Measurements from ENCODE around the gene UBE2K.
"Not testable (repeated sequence)": the region's sequence is repeated elsewhere in the genome, so short reads cannot be mapped to it uniquely, and the experiment has no call there.

Gene UBE2K

DNA sequence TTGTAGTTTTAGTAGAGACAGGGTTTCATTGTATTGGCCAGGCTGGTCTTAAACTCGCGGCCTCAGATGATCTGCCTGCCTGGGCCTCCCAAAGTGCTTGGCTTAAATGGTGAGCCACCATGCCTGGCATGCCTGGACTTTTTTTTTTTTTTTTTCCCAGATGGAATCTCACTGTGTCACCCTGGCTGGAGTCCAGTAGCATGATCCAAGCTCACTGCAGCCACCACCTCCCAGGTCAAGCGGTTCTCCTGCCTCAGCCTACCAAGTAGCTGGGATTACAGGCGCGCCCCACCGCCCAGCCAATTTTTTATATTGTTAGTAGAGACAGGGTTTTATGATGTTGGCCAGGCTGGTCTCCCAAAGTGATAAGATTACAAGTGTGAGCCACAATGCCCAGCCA is 8.4 kb downstream of the UBE2K start:
- FAIRE-seq: no peak
- no peak for DNase-seq (ENCODE audit: insufficient read length, low spot score)
- TF ChIP-seq POLR2A (IDR thresholded peaks at IDR 0.05; ENCODE audit: low read depth, low read length): no peak

DNA sequence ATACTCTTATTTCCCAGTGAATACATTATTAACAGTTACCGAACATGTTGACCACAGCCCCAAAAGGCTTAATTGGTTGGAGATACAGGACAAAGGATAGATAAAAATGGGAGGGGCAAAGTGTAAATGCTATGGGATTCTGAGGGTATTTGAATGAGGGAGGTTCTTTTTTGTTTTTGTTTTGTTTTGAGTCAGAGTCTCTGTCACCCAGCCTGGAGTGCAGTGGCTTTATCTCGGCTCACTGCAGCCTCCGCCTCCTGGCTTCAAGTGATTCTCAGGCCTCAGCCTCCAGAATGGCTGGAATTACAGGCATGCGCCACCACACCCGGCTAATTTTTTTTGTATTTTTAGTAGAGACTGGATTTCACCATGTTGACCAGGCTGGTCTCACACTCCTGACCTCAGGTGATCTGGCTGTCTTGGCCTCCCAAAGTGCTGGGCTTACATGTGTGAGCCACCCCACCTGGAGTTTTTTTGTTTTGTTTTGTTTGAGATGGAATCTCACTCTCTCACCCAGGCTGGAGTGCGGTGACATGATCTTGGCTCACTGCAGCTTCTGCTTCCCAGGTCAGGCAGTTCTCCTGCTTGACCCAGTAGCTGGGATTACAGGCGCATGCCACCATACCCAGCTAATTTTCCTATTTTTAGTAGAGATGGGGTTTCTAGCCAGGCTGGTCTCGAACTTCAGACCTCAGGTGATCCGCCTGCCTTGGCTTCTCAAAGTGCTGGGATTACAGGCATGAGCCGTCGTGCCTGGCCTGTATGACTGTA is 9.0 kb downstream of the UBE2K start:
- FAIRE-seq (no peak), DNase-seq (ENCODE audit: insufficient read length, low spot score) (no peak)
- TF ChIP-seq POLR2A (IDR thresholded peaks at IDR 0.05; ENCODE audit: low read depth, low read length): no peak

DNA sequence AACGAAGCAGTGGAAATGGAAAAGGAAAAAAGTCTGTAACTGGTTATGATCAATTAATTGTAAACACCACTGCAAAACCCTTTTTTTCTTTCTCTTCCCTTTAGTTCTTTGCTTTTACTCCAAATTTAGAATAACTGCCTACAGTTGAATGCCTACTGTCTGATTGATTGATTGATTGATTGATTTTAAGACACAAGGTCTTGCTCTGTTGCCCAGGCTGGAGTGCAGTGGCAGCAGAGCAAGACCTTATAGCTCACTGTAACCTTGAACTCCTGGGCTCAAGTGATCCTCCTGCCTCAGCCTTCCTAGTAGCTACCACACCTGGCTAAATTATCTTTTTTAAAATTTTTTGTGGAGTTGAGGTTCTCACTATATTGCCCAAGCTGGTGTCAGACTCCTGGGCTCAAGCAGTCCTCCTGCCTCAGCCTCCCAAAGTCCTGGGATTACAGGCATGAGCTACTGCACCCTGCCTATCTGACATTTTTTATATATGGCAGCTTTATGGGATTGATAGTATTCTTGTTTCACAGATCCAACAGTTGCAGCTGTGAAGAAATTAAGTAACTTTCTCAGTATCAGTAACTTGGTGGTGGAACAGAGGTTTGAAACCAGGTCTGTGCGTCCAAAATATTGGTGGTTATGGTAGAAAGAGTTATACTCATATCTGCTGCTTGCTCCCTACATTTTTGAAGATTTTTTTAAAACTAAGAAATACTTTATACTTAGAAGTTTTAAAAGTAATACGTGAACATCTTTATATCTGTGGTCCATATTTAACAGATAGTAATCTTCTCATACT is 12.4 kb downstream of the UBE2K start:
- no peak for DNase-seq (ENCODE audit: insufficient read length, low spot score)
- FAIRE-seq: no peak
- TF ChIP-seq POLR2A (IDR thresholded peaks at IDR 0.05; ENCODE audit: low read depth, low read length): no peak

DNA sequence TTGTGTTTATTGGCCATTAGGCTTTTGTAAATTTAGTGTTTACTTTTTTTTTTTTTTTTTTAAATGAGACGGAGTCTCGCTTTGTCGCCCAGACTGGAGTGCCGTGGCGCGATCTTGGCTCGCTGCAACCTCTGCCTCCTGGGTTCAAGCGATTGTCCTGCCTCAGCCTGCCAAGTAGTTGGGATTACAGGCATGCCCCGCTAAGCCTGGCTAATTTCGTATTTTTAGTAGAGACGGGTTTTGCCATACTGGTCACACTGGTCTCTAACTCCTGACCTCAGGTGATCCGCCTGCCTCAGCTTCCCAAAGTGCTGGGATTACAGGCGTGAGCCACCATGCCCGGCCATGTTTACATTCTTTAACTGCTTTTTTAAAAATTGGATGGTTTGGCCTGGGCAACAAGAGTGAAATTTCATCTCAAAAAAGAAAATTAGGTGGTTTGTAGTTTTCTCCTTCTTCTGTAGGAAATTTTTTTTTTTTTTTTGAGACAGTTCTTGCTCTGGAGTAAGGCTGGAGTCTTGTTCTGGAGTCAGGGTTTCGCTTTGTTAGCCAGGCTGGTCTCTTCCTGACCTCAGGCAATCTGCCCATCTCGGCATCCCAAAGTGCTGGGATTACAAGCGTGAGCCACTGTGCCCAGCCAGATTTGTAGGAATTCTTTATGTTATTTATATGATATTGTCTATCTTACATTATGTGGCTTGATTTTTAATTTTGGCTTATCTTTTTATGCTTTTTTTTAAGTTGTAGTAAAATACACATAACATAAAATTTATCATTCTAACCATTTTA is 15.1 kb downstream of the UBE2K start:
- no peak for TF ChIP-seq POLR2A (IDR thresholded peaks at IDR 0.05; ENCODE audit: low read depth, low read length)
- FAIRE-seq (no peak), DNase-seq (ENCODE audit: insufficient read length, low spot score) (no peak)

DNA sequence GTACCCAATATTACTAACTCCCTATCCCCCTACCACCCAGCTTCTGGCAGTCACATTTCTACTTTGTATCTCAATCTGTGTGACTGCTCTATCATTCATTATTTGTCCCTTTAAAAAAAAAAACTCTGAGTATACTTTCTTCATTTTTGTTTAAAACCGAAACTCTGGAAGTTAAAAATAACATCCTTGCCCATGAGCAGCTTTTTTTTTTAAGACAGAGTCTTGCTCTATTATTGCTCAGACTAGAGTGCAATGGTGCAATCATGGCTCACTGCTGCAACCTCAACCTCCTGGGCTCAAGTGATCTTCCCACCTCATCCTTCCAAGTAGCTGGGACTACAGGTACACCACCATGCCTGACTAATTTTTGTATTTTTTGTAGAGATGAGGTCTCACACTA is 15.8 kb downstream of the UBE2K start:
- no peak for TF ChIP-seq POLR2A (IDR thresholded peaks at IDR 0.05; ENCODE audit: low read depth, low read length)
- DNase-seq (ENCODE audit: insufficient read length, low spot score) (no peak), FAIRE-seq (no peak)

DNA sequence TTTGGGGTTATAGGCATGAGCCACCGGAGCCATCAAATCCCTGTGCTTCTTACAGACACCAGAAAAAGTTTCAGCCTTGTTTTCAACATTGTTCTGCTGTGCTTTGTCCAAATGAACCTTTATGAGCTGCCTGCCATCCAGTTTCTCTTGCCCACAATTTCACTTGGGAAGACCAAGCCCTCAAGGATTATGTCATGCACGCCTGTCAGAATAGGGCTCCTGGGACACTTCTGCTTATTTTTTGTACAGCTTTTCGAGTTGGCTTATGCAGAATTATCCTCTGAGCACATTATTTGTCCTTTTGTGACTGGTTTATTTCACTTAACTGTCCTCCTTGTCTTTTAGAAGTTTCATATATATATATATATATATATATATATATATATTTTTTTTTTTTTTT is 16.2 kb downstream of the UBE2K start:
- no peak for FAIRE-seq
- no peak for DNase-seq (ENCODE audit: insufficient read length, low spot score)
- no peak for TF ChIP-seq POLR2A (IDR thresholded peaks at IDR 0.05; ENCODE audit: low read depth, low read length)

DNA sequence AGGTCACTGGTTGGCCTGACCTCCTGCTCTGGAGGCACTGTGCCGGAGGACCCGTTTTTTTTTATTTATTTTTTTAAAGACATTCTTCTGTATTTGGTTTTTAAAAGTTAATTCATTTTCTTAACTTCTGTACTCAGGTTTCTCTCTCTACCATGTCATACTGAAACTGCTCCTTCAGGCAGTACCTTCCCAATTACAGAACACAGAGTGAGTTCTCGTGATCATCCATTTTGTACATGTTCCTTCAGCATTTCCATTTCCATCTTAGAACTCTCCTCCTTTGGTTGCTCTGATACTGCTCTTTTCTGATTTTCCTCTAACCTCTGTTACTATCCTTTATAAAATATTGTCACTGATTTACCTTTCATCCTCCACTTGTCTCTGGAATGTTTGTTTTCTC is 17.9 kb downstream of the UBE2K start:
- FAIRE-seq (no peak), DNase-seq (ENCODE audit: insufficient read length, low spot score) (no peak)
- no peak for TF ChIP-seq POLR2A (IDR thresholded peaks at IDR 0.05; ENCODE audit: low read depth, low read length)

DNA sequence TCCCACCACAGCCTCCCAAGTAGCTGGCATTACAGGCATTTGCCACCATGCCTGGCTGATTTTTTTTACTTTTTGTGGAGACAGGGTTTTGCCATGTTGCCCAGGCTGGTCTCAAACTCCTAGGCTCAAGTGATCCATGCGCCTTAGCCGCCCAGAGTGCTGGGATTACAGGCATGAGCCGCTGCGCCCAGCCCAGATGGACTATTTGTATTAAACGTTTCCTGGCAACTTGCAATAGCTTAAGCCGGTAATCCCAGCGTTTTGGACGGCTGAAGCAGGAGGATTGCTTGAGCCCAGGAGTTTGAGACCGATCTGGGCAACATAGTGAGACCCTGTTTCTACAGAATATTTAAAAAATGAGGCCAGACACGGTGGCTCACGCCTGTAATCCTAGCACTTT is 18.4 kb downstream of the UBE2K start:
- TF ChIP-seq POLR2A (IDR thresholded peaks at IDR 0.05; ENCODE audit: low read depth, low read length): no peak
- FAIRE-seq: no peak
- DNase-seq (ENCODE audit: insufficient read length, low spot score): no peak

DNA sequence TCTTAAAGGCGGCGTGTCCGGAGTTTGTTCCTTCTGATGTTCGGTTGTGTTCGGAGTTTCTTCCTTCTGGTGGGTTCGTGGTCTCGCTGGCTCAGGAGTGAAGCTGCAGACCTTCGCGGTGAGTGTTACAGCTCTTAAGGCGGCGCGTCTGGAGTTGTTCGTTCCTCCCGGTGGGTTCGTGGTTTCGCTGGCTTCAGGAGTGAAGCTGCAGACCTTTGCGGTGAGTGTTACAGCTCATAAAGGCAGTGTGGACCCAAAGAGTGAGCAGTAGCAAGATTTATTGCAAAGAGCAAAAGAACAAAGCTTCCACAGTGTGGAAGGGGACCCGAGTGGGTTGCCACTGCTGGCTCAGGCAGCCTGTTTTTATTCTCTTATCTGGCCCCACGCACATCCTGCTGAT is 19.8 kb downstream of the UBE2K start:
- FAIRE-seq; DNase-seq (ENCODE audit: insufficient read length, low spot score): not testable (repeated sequence)

DNA sequence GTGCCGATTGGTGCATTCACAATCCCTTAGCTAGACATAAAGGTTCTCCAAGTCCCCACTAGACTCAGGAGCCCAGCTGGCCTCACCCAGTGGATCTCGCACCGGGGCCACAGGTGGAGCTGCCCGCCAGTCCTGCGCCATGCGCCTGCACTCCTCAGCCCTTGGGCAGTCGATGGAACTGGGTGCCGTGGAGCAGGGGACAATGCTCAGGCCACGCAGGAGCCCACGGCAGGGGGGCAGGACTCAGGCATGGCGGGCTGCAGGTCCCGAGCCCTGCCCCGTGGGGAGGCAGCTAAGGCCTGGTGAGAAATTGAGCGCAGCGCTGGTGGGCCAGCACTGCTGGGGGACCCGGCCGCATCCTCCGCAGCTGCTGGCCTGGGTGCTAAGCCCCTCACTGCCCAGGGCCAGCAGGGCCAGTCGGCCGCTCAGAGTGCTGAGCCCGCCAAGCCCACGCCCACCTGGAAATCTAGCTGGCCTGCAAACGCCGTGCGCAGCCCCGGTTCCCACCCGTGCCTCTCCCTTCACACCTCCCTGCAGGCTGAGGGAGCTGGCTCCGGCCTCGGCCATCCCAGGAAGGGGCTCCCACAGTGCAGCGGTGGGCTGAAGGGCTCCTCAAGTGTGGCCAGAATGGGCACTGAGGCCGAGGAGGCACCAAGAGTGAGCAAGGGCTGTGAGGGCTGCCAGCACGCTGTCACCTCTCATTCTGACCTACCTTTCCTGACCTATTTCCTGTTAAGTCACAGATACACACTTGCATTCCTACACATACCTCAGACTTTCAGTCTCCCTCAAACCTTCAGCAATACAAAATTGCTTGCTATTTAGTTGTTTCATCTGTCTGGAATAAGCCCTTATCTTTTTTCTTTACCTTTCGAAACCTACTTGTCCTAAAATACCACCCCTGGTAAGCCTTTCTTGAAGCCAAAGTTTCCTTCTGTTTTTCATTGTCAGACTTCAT is 20.7 kb downstream of the UBE2K start:
- TF ChIP-seq POLR2A (IDR thresholded peaks at IDR 0.05; ENCODE audit: low read depth, low read length): no peak
- DNase-seq (ENCODE audit: insufficient read length, low spot score) (no peak), FAIRE-seq (no peak)

DNA sequence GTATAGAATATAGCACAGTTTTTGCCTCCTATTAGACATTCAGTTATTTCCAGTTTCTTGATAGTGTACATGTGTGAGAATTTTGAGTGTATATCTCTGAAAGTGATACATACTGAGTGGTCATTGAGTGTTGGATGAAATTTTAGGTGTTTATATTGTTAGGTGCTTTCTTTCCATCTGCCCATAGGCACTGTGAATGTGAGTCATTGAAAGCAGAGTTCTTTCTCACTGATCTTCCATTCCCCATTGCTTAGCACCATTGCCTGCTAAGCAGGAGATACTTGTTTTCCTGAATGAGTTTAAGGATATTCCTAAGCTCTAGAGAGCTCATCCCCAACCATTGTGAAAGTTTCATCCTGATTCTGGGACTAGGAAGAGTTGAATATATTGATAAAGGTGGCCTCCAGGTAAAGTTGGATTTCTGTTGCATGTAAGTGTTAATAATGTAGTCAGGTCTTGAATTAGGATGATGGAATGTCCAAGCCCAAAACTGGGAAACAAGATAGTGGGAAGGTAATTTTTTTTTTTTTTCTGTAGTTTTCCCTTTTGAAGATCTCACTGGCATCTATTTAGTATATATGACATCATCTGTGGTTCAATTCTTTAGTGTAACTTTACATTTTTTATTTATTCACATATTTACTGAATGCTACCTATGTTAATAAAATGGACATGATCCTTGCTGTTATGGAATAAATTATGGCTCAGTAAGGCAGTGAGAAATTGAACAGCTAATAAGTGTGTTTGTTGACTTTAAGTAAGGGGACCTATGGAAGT is 22.1 kb downstream of the UBE2K start:
- DNase-seq (ENCODE audit: insufficient read length, low spot score): no peak
- FAIRE-seq: no peak
- TF ChIP-seq POLR2A (IDR thresholded peaks at IDR 0.05; ENCODE audit: low read depth, low read length): no peak

DNA sequence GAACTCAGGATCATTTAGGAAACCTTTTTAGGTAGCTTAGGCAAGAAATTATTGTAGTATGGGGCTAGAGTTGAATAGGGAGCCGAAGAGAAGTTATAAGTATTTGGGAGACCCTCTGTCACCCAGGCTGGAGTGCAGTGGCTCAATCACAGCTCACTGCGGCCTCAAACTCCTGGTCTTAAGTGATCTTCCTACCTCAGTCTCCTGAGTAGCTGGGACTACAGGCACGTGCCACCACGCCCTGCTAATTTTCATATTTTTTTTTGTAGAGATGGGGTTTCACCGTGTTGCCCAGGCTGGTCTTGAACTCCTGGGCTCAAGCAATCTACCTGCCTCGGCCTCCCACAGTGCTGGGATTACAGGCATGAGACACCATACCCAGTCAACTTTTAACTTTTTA is 23.3 kb downstream of the UBE2K start:
- DNase-seq (ENCODE audit: insufficient read length, low spot score); FAIRE-seq: not testable (repeated sequence)

DNA sequence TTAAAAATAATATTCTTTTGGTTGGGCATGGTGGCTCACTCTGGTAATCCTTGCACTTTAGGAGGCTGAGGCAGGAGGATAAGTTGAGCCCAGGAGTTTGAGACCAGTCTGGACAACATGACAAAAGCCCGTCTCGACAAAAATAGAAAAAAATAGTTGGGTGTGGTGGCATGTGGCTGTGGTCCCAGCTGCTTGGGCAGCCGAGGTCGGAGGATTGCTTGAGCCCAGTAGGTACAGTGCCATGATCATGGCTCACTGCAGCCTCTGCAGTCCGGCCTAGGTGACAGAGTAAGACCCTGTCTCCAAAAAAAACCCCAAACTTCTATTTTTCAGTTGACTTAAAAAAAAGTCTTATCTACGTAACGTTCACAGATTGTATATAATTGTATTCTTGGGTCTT is 23.9 kb downstream of the UBE2K start:
- no peak for FAIRE-seq
- no peak for DNase-seq (ENCODE audit: insufficient read length, low spot score)
- TF ChIP-seq POLR2A (IDR thresholded peaks at IDR 0.05; ENCODE audit: low read depth, low read length): no peak
